ENCODE data around the gene FBL.

DNA sequence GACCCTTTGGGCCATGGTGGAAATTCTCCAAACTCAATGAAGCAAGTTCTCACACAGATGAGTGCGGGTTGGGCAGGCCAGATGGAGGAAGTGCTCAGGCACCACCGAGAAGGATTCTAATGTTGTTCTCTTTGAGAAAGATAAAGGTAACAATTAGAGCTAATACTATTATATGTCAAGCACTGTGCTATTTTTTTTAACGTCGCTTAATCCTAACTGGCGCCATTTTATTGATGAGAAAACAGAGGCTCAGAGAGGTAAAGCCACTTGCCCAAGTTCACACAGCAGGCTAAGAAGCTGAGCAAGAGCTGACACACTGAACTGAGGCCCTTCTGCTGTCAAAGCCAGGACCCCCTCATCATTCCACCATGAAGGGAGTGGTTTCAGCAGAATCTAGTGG, 1.0 kb downstream of the FBL start:
- TF ChIP-seq EZH2 (IDR thresholded peaks at IDR 0.05; ENCODE audit: insufficient read depth, poor library complexity, severe bottlenecking) = no peak
- no peak for TF ChIP-seq EZH2phosphoT487 (IDR thresholded peaks at IDR 0.05; ENCODE audit: insufficient read depth, low read depth)

All from GM23248 (cell line).